Measurements from ENCODE around the gene GRM3.

DNA sequence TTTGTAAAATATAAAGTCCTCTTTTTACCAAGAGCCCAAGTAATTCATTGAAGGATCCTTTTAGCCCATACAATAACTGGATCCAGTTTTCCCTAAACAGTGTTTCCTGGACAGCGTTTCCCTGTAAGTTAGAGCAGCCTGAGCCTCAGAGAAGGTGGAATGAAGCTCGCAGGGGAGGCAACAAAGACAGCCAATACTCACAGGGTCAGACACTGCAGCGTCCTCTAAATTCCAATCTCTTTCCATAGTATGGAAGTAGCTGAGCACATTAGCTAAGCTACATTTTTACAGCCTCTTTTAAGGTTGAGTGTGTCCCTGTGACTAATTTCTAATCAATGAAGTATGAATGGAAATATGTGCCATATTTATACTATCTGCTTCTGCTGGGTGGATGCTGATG, 193.5 kb downstream of the GRM3 start:
- no peak for TF ChIP-seq MYC (IDR thresholded peaks at IDR 0.05; ENCODE audit: low read depth, low read length)
- no peak for TF ChIP-seq POLR2A (IDR thresholded peaks at IDR 0.05; ENCODE audit: extremely low read depth, insufficient read length)
